Breast epithelium (tissue), 3 donors: ENCODE results near the gene ZFHX3.

Experiments
- POLR2A ChIP-seq: fragments of 450-650 bp; IDR thresholded peaks from one replicate; pipeline ENCODE4 v1.6.1; 2016; ENCODE audit warnings: antibody characterized with exemption, mild to moderate bottlenecking, moderate library complexity
- POLR2AphosphoS5 ChIP-seq, 3 donors: sonication (generic); formaldehyde crosslinking; IDR thresholded peaks; one replicate each; pipeline ENCODE4 v1.6.1; 2017; ENCODE audit warnings: antibody characterized with exemption in 3 of 3
- TF ChIP-seq, protein P1 (sequence below), 3 donors: fragments of 450-650 bp; IDR thresholded peaks; one replicate each; pipeline ENCODE4 v1.5.1; 2016 to 2017; ENCODE audit warnings: antibody characterized with exemption in 3 of 3, mild to moderate bottlenecking in 3 of 3, moderate library complexity in 3 of 3

DNA sequence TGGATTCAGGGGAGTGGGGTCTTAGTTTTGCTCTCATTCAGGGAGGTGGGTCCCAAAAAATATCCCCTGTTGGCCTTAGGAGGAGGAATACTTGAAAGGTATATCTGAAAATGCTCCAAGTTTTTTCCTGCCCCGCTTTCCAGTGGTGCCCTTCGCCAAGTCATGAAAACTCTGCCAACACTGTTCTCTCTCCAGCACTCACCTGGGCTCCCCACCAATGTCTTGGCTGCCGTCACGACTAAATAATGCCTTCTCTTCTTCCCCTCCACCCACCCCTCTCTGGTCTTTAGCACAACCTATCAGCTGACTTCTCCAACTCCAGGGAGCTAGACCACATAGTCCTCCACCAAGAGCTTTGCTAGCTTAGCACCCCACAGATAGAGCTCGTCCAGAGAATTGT is 30.6 kb downstream of the ZFHX3 start:
- TF ChIP-seq, protein P1, sequence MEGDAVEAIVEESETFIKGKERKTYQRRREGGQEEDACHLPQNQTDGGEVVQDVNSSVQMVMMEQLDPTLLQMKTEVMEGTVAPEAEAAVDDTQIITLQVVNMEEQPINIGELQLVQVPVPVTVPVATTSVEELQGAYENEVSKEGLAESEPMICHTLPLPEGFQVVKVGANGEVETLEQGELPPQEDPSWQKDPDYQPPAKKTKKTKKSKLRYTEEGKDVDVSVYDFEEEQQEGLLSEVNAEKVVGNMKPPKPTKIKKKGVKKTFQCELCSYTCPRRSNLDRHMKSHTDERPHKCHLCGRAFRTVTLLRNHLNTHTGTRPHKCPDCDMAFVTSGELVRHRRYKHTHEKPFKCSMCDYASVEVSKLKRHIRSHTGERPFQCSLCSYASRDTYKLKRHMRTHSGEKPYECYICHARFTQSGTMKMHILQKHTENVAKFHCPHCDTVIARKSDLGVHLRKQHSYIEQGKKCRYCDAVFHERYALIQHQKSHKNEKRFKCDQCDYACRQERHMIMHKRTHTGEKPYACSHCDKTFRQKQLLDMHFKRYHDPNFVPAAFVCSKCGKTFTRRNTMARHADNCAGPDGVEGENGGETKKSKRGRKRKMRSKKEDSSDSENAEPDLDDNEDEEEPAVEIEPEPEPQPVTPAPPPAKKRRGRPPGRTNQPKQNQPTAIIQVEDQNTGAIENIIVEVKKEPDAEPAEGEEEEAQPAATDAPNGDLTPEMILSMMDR (IDR thresholded peaks at IDR 0.05), result no peak
- TF ChIP-seq POLR2A, result no peak
- no peak for TF ChIP-seq POLR2AphosphoS5 (IDR thresholded peaks at IDR 0.05)
